DMS79 treated with DMSO at 0.1 percent for 48 hours (cell line): ENCODE data around the gene KCNMA1.

Experiments used
- DNase-seq: peaks from one replicate; lab custom pipeline; 2025; lab: John Stamatoyannopoulos, UW

The KCNMA1 gene

DNA sequence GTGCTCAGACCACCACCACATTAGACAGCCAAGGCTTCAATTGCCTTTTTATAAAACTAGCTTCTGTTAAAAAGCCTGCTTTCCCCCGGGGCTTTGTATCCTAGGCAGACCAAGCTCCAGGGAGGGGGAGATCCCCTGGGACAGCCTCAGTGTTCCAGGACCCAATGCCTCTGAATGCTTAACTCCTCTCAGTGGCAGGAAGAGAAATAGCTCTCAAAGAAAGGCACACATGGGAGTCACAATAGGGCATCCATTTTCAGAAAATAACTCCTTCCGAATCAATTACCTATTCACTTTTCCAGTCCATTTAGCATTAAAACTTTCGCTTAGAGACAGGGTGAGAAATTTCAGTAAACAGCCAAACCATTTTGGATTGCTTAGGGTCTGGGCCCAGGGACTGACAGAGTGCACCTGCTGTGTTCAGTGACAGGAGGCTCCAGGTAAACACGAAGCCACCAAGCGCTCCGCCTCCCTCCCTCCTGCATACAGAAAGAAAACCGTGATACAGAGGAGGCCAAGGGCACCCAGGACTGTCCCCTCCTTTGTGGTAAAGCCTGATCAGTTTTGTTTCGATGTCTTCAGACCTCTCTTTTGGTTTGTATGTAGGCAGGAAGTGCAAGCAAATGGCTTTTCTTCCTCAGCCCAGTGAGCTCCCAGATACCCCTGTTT is 599.7 kb downstream of the KCNMA1 start:
- DNase-seq = peak; percentile 69

- no peak for DNase-seq
Measured at GRCh38 chr10:77036993-77037734, 600.4 kb downstream of the KCNMA1 start.

DNA sequence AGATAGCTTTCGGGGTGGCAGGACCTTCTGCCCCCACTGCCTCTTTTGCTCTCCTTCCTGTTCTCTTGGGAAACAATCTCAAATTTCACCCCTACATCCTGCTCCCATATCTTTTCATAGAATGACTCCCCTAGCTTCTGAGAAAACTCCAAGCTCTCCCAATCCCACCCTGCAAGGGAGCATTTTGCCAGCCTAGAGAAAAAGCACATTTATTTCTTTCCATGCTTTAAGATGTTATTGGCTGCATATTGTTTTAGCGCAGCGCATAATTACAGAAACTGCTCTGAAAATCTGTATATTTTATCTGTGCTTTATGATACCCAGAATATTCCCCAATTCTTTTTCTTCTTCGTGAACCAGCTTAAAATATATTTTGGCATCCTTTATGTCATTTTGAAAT is 601.3 kb downstream of the KCNMA1 start:
- no peak for DNase-seq

- DNase-seq = no peak
Measured at GRCh38 chr10:77034795-77035194, 602.8 kb downstream of the KCNMA1 start.

GRCh38 chr10:77034240-77034639 is 603.4 kb downstream of the KCNMA1 start:
- DNase-seq = no peak

DNA sequence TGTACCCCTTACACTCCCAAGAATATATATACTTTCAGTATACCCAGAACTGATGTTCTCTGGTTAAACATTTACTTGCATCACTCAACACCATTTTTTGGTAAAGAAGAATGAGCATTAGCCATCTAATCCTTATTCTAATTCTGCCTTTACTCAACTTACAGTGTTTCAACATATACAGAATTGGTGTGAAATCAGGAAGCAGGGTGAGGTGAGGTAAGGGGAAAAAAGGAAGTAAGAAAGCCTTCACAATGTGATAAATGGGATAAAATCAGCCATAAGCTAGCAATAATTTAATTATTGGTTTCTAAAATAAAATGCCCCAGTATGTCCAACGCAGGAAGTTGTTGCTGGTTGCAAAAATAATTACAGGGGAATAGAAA is 605.4 kb downstream of the KCNMA1 start:
- no peak for DNase-seq

DNA sequence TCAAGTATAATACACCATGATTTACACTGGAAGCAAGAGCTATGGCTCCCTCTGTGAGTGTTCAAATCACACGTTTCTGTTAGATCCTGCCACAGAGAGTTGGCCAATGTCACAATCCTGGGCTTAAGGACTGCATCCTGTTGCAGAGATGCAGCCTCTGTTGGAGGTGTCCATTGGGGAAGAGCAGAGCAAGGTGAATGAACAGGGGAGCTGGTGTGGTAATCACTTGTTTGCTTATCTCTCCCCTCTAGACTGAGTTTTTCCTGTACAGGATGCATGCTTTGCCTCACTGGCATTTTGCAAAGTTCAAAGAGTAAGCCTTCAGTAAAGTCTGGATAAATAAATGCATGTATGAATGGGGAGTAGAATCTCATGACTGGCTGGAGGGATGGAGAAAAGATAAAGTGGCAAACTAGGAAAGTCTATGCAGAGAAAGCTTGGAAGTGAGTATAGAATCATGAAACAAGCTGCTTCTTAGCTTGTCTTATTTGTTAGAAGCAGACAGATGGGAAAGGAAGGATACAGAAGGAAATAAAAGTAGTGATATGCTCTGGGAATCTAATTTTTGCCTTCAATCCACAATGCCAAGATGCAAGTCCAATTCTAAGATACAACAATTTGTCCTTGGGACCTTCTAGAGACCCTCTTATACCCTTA is 605.9 kb downstream of the KCNMA1 start:
- DNase-seq = no peak

DNA sequence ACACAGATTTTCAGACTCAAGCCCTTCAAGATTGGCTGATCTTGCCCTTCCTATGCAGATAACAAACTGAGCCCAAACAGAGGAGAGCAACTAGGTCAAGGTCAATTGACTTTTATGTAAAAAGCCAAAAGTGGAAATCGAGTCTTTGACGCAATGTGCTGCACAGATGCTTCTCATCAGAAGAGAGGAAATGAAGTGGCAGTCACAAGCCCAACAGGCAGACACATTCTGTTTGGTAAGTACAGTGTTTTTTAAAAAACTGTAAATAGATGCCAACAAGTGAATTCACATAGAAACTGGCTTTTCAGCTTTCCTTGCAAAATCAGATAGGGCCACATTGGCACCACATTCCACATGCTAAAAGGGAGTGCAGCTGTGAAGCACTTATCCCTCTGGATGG is 606.6 kb downstream of the KCNMA1 start:
- DNase-seq = peak; percentile 34

- no peak for DNase-seq
Measured at GRCh38 chr10:77029777-77030717, 607.6 kb downstream of the KCNMA1 start.

DNA sequence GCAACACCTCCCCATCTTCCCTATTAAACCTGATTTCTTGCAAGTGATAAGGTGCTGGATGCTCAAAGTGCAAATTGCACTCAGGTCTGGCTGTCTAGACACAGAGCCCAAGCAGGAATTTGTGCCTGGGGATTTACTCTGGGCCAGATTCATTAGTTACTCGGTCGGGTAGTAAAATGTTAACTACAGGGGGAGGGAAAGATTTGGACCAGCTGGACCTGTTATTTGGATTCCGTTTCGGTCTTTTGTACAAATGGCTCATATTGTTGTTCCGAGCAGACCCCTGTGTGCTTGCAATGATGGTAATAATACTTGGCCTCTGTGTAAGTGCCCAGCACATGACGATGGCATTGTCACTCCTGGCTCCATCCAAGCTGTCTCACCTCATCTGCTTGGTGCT is 609.6 kb downstream of the KCNMA1 start:
- no peak for DNase-seq

- DNase-seq = no peak
Measured at GRCh38 chr10:77027576-77027975, 610.0 kb downstream of the KCNMA1 start.

DNA sequence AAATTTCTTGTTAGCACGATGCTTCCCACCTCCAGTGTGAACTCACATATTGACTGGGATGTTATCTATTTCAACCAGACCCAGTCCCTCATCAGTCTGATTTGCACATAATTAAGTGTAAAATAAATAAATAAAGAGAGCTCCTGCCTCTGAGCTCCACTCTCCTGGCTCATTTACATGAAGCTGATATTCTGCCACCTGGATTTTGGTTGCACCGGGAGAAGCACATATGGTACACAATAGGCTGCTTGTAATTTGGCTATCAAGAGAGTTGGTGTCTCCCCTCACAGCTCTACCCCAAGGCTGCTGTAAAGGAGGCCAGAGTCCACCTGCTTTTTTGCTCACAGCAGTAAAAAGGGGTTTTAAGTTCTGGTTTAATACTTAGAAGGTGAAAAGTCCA is 610.5 kb downstream of the KCNMA1 start:
- no peak for DNase-seq

DNA sequence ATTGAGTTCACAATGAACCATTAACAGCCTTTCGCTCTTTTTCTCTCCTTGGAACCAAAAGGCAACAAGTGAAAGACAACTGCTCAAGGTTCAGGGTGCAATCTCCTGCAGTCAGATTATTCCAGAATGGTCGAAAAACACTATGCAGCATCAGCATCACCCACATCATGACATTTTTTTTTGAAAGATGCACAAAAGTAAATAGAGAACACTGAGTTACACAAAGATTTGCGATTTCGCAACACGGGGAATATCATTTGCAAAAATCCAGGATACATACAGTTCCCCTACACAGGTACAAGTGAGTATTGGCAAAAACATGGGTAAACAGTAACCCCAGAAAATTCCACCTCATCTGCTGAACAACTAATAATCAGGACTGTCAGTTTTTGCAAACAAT is 611.5 kb downstream of the KCNMA1 start:
- no peak for DNase-seq

DNA sequence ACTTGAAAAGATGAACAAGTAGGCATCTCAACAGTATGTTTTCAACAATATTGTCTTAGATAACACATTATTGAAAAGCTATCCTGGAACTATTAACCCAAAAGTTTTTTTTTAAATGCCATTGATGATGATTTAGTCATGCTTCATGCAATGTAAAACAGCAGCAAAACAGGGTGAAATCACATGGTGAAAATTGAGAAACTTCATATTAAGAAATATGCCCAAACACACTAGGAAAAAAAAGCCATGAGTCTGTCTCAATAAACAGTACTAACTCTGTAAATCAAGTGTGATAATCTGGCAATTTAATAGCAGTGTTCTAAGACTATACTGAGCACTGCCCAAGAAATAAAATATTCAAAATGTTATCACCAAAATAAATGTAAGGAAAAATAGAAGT is 613.1 kb downstream of the KCNMA1 start:
- DNase-seq = no peak

GRCh38 chr10:77023396-77023795 is 614.2 kb downstream of the KCNMA1 start:
- no peak for DNase-seq

DNA sequence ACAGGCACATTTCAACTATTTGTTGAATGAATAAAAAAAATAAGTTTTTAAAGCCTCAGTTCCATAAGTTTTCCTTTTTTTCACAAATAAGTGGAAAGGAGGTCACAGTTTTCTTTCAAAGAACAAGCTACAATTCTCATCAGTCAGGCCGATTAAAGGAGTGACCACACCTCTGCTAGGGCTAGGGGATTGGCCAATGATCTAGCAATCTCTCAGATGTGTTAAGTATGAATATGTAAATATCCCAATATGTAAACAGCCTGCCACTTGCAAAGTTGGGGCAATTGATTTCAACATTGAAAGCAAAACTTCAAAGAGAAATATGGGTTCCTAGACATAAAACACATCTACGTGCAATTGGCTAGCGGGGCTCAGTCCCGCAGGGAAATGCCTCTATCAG is 614.9 kb downstream of the KCNMA1 start:
- no peak for DNase-seq

DNA sequence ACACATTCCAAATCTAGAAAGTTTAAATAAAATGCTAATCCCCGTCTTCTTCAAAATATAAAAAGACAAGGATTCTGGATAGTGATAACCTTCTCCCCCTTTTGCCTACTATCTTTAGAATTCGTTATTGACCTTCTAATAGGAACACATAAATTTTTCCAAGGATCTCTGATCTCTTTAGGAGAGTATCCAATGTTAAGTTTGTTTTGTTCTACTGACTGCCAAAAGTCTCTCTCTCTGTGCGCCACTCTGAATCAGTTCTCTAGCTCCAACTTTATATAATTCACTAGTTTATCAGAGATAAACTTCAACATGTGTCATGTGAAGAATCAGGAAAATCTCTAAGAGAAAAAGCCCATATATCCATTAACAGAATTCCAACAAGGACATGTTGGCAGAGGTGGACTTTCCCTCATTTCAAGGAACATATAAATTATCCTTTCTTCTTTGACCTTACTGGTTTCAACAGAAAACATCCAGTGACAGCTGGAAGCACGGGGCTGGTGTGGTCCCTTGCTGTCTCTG is 615.6 kb downstream of the KCNMA1 start:
- no peak for DNase-seq

DNA sequence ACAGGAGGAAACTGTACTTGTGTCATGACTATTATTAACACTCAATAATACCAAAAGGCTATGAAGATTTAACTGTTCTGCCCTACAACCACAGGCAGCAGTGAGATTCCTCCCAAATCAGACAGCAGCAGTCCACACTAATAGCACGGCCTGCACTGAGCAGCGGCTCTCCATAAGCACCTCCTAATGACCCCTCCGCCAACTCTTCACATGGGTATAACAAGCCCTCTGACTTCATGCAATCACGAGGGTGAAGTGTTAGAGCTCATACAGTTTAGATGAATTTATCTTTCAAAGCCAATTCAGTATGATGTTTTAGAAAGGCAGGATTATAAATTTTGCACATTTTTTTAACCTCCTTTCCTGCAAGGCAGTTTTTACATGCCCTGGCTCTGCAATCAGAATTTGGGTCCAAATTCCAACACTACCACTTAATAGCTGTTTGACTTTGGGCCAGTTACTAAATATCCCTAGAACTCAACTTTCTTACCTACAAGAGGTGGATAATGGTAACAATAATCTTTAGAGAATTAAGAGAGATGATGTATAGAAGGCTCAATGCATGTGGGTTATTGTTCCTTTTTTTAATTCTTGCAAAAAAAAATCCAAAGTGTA is 617.1 kb downstream of the KCNMA1 start:
- no peak for DNase-seq

- DNase-seq = no peak
Measured at GRCh38 chr10:77016855-77017254, 620.8 kb downstream of the KCNMA1 start.

DNA sequence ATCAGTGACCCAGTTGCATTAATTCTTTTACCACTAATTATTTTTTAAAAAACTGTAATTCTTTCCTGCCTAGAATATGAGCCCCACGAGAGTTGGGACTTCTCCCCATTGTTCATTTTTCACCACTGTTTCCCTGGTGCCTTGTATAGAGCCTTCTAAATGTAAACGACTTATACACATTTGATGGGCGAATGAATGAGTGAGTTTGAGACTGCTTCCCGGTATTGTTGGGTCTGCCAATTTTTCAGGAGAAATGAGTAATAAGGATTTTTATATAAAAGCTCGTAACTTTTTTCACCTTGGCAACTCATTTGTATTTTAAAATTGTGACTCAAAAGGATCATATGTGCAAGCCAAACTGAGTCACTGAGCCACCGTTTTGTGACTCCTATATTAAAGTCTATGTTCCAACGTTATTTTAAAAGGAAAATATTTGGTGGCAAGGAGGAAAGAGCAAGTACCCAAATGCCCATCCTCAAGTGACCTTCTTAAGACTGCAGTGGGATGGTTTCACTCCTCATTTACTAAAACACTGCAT is 621.3 kb downstream of the KCNMA1 start:
- no peak for DNase-seq

- no peak for DNase-seq
Measured at GRCh38 chr10:77015360-77015759, 622.2 kb downstream of the KCNMA1 start.
